Stimulated activated CD4-positive, alpha-beta T cell treated with anti-CD3 and anti-CD28 coated beads, TNF-alpha, amount 100 ng/mL, for 48 hours (primary cell): Measurements from ENCODE around the gene RALGPS1.

Experiments
- DNase-seq, 3 donors: peaks; one replicate each; pipeline ENCODE4 v3.0.0-alpha.2; 2020; ENCODE audit warnings: low read depth in 3 of 3

The RALGPS1 gene

GRCh38 chr9:127053057-127053821 lies 138.7 kb downstream of the RALGPS1 start:
- no peak for DNase-seq

GRCh38 chr9:127053960-127054359 lies 139.4 kb downstream of the RALGPS1 start:
- DNase-seq: no peak

DNA sequence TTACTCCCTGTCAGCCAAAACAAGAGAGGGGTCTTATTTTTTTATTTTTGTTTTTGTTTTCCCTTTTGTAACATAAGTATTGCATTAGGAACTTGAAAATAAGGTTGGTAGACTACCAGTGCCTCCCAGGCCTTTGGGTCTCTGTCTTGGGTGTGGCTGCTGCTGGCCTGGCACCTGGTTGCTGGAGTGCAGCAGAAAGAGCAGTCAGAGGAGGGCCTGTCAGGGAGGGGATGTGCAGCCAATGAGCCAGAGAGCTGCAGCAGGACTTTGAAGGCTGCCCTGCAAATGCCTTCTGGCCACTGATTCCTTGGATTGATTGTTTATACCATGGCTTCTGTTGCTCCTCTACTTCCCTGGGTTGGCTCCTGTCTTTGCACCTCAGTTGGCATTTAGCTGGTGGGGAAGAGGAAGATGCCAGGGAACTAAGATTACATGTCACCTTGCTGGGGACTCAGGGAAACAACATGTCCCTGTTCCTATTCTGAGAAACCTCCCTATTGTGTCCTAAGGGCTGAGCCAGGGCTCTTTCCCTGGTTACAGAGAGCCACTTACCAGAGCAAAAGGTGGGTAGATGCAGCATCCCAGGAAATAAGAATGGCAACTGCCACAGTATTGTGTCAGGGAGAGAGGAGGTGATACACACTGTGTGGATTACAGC lies 141.3 kb downstream of the RALGPS1 start:
- no peak for DNase-seq

DNA sequence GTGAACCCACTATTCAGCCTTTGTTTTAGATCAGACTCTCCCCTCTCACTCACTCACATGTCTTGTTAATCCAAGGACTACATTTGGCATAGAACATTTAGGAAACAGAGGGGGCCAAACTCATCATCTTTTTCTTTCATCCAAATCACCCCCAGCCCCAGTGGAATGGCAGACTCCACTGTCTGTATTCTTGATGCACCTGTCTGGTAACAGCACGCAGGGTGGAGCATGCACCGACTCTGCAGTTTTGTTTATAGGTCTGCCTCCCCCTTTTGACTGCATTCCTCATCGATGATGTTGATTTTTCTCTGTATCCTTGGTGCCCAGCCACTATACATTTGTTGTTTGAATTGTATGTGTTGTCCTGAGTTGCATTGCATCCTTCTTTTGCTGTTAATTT lies 141.9 kb downstream of the RALGPS1 start:
- DNase-seq: no peak

- DNase-seq: no peak
These were observed 143.5 kb downstream of the RALGPS1 start for GRCh38 chr9:127058011-127058644.

DNA sequence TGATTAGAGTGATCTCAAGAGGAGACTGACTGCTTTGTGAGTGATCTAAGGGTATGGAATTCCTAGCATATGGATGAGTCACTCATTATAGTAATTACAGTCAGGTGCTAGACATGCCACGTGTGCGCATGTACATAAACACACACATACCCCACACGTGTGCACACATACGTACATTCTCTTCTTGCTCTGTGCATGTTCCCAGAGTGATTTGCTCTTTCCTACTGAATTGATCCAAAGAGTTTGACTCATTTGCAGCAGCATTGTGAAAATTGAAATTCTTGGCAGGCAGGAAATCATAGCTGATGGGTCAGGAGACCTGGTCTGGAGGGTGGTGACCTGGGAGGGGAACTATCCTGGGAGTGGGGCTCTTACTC lies 144.1 kb downstream of the RALGPS1 start:
- DNase-seq: no peak

GRCh38 chr9:127059030-127059429 lies 144.4 kb downstream of the RALGPS1 start:
- no peak for DNase-seq

DNA sequence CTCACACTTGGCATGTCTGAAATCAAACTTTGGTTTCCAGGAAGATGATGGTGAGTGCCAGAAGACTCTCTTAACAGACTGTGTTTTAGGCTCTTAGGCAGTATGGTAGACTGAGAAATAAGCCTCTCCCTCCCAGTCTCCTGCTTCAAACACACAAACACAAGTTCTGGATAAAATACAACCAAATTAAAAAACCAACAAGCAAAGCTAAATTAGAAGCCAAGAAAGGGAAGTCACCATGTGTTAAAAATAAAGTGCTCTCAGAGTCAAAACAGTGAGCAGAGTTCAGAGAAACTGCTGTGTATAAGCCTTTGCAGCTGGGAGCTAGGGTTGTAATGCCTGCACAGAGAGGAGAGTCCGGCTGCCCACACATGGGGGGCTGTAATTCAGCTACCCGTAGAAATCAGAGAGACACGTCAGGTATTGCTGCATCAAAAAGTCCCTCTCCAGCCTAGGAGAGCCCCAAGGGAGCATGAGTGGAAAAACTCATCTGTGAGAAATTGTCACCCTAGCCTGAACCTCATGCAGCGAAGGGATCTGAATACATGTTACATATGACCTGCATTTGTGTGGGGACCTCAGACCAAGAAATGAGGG lies 145.3 kb downstream of the RALGPS1 start:
- no peak for DNase-seq

- no peak for DNase-seq
These were observed 146.8 kb downstream of the RALGPS1 start for GRCh38 chr9:127061411-127061810.

DNA sequence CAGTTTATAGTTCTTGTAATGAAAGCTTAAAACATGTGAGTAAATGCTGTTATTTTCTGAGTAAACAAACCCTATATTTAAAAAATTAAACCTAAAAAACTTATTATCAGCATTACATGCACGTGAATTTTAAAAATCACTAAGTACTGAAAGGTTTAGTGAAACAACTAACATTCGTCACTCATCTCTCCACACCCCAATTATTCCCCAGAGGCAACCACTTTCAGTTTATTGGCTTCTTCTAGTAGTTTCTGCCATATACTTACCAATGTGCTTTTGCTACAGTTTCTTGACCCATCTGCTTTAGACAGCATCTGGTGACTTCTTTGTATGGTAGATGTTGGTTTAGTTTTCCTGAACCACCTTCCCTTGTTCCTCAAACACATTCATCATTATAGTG lies 149.8 kb downstream of the RALGPS1 start:
- DNase-seq: no peak

- no peak for DNase-seq
These were observed 151.0 kb downstream of the RALGPS1 start for GRCh38 chr9:127065592-127065991.

GRCh38 chr9:127066060-127066850 lies 151.7 kb downstream of the RALGPS1 start:
- DNase-seq: no peak

DNA sequence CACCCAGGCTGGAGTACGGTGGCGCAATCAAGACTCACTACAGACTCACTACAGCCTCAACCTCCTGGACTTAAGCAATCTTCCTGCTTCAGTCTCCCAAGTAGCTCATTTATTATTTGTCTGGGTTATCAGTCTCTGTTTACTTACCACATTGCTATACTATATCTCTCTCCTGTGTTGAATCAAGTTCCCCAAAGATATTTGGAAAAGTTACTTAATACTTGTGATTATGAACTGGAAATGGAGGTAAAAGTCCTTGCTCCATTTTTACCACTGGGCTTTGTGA lies 152.2 kb downstream of the RALGPS1 start:
- DNase-seq: no peak

DNA sequence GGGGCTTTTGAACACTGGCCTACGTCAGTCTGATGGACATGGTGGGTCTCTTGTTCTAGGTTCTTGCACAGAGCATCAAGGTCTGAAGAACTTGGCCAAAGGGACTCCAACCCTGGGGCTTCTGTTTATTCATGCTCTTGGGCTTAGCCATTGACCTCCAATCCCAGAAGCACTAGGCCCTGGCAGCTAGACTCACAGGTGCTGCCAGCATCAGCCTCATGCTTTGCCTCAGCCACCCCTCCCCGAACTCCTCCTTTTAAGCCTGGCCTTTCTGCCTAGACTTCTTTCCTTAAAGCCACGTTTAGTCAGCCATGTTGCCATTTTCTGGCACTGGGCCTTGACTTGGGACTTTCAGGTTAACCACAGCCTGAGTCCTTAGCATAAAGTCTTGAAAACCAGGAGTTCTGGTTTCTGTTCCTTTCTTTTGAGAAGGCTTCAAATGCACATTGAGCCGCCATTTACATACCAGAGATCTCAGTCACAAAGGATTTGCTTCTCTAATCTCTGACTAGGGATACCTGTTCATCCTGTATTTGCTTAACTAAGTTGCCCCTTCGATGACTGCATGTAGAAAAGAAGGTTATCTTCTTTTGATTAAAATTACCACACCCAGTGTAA lies 153.1 kb downstream of the RALGPS1 start:
- no peak for DNase-seq

- DNase-seq: no peak
These were observed 160.3 kb downstream of the RALGPS1 start for GRCh38 chr9:127074561-127075548.

- no peak for DNase-seq
These were observed 161.2 kb downstream of the RALGPS1 start for GRCh38 chr9:127075624-127076372.

DNA sequence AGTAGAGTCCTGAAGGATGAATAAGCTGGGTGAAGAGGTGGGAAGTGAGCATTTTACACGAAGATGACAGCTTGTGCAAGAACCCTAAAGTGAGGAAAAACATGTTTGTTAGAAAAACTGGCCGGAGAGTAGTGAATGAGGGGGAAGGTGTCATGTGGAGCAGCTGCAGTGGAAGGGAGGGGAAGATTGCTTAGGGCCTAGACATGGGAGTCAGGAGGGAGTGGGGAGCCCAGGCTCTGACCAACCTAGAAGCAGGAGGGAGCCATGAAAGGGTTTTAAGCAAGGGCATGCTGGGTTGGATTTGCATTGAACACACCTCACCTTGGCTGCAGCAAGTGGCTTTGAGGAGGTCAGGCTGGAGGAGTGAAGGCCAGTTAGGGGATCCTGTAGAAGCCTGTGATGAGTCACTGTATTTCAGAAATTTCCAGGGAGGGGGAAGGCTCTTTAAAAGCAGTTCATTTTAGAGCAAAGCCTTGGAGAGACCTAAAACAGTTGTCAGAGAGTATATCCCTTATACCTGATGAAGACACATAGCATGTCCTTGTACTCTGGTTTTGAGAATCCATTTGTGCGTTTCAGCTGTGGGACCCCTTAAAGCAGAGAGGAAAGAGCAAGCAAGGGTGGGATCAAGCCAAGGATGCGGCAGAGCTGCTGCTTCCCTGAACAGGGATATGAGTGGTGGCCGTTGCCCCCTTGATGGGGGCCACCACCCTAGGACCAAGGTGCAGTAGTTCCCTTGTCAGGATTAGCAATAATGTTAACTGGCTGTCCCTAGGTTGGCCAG lies 162.5 kb downstream of the RALGPS1 start:
- DNase-seq: no peak

DNA sequence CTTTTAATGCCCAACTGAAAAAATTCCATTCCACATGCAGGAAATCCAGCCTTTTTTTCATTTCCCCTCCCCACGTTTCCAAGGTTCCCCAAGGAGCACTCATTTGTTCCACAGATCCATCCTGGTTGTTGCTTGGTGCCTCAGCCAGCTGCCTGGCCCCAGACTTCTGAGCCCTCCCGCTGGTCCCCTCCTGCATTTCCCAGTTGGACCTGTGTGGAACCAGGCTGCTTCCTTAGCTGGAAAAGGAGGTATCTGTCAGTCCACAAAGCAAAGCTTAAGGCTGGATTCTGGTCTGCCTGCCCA lies 163.0 kb downstream of the RALGPS1 start:
- DNase-seq: no peak

- no peak for DNase-seq
These were observed 163.8 kb downstream of the RALGPS1 start for GRCh38 chr9:127078336-127078735.
